GM04503 (cell line): ENCODE data around the gene LILRA1.
"Not testable (repeated sequence)": the region's sequence is repeated elsewhere in the genome, so short reads cannot be mapped to it uniquely, and the experiment has no call there.

Source experiments
- DNase-seq: peaks from one replicate; pipeline ENCODE4 v3.0.0-alpha.2; 2012; ENCODE audit warnings: low read depth

Gene LILRA1

DNA sequence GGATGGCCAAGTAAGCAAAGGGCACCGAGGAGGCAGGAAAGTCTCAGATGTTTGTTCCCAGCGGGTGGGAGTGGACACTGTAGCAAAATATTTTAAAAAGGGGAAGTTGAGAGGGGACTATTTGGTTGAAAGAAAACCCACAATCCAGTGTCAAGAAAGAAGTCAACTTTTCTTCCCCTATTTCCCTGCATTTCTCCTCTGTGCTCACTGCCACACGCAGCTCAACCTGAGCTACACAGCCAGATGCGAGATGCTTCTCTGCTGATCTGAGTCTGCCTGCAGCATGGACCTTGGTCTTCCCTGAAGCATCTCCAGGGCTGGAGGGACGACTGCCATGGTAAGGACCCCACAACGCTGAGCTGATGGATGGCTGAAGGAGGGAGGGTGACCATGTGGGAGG, at the start of gene LILRA1:
TSS of gene LILRA1 (plus strand) at position 188 of the 400 bp plus-strand sequence. CDS start 613 bp downstream, outside the sequence.
- not testable (repeated sequence) for DNase-seq

DNA sequence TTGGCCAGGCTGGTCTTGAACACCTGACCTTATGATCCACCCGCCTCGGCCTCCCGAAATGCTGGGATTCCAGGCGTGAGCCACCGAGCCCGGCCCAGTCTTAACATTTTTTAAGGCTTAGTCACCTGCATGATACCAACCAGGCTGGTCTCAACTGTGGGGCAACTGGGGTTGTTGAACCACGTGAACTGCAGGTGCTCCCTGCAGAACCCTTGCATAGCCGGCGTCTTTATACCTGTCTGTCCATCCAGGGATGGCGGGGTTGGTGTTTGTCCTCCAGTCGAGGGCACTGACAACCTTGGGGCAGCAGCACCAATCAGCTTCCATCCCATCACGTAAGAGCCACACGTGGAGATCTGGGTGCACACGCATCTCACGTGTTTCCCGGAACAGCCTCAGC, 44.6 kb upstream of the LILRA1 start:
- DNase-seq = no peak

DNA sequence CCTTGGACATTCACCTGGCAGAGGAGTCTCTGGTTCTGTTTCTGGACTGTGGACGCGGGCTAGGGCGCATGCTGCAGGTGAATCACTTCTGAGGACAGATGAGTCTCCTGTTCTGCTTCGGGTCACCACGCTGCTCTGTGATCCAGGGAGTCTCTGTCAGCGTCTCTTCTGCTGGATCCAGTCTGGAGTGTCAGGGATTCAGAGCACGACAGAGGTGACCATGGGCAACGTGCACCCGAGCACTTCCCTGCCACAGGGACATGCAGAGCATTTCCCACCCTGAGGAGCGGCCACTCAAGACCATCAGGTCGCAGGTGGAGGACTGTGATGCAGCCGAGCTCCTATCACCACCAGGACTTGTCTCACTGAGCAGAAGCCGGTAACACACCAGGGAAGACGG, 44.2 kb upstream of the LILRA1 start:
- DNase-seq = no peak

DNA sequence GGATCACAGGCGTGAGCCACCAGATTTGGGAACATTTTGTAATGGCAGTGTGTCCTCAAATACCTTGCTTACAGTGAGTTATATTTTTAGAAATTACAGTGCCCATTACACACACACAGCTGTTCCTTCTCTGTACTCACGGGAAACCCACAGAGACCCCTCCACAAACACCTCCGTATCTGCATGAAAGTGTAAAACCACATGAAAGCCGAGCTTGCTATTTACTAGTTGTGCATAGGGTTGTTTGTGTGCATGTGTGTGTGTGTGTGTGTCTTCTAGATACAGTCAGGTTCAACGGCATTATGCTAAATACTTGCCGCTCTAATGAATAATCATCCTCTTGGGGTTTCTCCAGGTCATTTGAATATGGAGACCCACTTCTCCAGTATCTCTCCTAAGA, 42.1 kb upstream of the LILRA1 start:
- no peak for DNase-seq

DNA sequence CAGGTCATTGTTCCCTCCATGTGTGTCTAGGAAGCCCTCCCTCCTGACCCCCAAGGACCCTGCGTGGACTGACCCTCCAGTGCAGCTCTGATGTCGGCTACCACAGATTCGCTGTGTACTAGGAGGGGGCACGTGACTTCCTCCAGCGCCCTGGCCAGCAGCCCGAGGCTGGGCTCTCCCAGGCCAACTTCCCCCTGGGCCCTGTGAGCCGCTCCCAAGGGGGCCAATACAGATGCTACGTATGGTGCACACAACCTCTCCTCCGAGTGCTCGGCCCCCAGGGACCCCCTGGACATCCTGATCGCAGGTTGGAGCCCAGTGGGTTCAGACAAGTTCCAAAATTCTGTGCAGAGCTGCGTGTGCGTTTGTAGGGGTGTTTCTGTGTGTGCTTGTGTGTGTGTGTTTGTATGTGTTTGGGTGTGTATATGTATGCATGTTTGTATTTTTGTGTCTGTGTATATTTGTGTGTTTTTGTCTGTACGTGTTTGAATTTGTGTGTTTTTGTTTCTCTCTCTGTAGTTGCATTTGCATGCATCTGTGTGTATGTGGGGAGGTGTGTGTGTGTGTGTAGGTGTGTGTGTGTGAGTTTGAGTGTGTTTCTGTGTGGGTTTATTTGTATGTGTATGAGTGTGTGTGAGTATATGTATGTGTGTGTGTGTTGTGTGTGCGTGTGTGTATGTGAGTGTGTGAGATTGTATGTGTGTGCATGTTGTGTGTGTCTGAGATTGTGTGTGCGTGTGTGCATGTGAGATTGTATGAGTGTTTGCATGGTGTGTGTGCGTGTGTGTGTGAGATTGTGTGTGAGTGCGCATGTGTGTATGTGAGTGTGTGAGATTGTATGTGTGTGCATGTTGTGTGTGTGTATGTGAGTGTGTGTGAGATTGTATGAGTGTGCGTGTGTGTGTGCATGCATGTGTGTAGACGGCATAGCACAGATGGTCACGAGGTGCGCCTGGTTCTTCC, 41.2 kb upstream of the LILRA1 start:
- no peak for DNase-seq

DNA sequence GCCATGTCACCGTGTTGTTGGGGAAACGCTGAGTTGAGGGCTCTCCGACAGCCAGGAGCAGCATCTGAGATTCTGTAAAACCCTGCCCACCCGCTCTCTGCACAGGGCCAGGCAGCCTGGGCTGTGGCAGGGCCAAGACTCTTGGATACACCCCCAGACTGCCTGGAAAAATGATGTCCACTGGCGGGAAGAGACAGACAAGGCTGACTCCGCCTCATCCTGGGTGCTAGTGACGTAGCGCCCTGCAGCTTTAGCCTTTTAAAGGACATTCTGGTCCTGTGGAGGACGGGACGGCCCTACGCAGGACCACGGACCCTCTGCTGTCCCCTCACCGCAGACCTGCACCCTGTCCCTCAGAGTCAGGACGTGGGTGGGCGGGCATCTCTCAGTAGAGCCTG, 40.5 kb upstream of the LILRA1 start:
- no peak for DNase-seq

DNA sequence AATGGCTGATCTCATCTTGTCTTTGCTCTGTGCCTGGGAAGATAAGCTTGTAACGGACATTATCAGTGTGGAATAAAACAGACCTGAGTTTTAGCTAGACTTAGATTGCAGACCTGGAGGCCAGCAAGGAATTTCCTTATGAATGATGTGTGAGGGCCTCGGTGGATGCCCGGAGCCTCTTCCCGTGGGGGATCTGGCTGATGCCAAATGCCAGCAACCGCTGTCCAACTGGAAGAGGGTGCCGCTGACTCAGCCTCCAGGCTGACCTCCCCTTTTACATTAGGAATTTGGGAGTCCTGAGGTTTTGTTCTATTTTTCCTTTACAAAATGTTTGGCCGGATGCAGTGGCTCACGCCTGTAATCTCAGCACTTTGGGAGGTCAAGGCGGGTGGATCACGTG, 39.4 kb upstream of the LILRA1 start:
- no peak for DNase-seq

DNA sequence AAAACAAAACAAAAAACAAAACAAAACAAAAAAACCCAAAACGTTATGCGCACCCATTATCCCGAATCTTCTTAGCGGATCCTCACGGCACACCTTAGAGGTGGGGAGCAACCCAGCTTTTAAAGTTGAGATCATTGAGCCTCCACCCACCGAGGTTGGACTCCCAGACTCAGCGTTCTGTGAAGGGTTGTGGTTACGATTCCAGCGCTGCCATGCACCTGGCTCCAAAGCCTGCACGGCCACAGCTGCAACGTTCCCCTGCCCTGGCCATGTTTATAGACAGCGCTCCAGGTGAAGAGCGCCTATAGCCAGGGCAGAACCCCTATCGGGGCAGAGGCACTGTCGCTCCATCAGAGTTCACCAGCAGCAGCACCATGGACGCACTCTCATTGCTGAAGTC, 38.5 kb upstream of the LILRA1 start:
- no peak for DNase-seq

DNA sequence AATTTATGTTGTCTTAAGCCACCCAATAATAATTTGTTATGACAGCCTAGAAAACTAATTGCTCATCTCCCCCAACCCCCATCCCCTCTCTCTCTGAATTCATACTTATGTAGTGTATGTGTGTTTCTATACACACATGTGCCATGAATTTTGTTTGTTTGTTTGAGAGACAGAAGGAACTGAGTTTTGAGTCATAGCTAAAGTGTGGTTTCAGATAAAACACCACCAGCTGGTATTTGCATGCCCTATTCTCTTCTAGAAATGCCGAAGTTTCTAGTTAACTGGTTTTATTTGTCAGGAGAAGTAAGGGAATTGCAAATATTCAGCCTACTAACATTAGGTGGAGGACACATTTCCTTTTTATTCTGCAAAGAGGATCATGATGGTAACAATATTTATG, 37.2 kb upstream of the LILRA1 start:
- no peak for DNase-seq

DNA sequence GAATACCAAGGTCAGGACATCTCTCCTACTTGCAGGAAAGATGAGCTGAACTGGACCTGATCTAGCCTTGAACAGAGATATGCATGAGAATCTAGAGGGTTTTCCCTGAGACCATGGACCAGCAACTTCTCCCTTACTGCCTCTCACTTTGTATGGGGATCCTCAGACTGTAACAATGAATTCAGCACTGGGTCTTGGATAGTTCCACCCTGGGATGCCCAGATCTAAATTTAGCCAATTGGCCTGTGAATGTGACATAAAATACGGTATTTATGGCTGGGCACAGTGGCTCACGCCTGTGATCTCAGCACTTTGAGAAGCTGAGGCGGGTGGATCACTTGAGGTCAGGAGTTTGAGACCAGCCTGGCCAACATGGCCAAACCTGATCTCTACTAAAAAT, 35.1 kb upstream of the LILRA1 start:
- no peak for DNase-seq

DNA sequence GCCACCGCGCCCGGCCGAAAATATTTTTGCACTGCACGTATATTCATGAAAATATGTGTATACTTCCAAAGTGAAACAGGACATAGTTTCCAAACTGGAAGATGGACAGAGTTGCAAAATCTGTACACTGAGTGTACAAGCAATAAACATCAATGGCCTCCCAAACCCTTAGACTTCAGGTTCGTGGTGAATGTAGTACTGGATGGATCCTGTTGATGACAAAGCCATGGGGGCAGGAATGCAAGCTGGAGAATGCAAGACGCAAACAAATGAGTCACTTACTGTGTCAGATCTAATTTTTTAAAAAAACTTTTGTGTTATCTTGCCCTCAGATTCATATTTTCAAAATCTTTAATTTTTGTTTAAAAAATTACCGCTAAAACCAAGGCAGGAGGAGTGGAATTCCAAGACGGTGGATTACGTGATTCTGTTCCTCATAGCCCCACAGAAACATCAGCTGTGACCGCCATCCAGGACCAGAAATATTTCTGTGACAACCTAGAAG, 32.5 kb upstream of the LILRA1 start:
- DNase-seq = no peak

DNA sequence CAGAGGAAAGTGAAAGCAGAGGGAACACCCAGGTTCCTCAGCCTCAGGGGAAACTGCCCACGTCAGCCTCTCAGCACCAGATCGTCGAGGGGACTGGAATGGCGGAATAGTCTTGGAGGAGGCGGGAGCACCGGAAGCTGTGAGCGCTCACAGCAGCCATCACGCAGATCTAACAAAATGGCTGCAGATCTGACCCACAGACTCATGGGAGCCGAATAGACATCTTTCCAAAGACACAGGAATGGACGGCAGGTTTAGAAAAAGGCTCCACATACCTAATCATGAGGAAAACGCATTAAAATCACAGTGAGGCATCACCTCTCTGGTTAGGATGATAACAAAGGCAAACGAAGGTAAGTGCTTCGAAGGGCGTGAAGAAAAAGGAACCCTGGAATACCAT, 31.6 kb upstream of the LILRA1 start:
- no peak for DNase-seq

DNA sequence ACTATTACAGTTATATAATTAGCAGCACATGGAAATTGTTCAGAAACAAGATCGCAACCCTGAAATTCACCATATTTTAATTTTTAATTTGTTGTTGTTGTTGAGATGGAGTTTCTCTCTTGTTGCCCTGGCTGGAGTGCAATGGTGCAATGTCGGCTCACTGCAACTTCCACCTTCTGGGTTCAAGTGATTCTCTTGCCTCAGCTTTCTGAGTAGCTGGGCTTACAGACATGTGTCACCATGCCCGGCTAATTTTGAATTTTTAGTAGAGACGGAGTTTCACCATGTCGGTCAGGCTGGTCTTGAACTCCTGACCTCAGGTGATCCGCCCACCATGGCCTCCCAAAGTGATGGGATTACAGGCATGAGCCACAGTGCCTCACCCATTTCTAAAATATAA, 30.2 kb upstream of the LILRA1 start:
- not testable (repeated sequence) for DNase-seq

DNA sequence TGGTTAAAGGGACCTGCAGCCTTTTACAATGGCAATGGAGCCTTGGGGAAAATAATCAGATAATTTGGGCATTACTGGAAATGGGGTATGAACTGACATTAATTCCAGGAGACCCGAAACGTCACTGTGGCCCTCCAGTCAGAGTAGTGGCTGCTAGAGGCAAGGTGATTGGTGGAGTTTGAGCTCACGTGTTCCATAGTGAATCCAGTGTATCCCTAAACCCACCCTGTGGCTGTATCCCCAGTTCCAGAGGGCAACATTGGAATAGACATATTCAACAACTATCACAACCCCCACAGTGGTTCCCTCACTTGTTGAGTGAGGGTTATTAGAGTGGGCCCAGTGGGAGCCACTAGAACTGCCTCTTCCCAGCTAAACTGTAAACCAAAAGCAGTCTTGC, 23.1 kb upstream of the LILRA1 start:
- no peak for DNase-seq

DNA sequence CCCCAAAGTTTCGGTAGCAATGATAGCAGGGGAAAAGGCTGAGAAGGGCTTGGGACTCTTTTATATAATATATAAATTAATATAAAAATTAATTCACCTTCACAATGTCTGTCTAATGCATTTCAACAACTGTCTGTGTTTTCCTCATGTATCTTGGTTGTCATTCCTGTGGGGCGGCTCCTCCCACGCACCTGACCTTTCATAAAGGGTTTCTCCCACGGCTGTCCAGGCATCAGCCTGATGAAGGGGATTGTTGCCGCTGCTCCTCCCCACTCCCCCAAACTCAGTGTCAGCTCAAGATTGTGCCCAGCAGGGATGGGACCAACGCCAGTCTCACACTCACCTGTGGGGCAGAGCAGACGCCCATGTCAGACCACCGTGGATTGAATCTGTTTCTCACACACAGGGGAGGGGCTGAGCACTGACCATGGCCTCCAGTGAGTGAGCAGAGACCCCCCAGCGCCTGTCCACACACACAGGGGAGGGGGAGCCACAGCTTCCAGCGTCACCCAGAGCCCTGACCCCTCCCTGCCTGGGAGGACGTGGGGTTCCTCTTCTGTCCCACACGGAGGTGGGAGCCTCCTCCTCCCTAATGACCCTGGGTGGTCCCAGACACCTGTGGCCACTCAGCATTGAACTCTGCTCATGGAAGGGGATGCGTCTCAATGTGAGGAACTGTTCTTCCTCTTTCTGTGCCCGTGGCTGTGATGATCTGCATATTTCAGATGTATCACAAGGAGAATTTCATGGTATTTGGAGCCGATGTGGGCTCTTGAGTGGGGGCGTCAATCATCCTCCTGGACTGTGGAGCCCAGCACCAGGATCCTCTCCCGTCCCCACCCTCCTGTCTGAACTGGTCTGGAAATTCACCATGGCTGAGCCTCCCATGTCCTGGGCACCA, 21.5 kb upstream of the LILRA1 start:
- not testable (repeated sequence) for DNase-seq

DNA sequence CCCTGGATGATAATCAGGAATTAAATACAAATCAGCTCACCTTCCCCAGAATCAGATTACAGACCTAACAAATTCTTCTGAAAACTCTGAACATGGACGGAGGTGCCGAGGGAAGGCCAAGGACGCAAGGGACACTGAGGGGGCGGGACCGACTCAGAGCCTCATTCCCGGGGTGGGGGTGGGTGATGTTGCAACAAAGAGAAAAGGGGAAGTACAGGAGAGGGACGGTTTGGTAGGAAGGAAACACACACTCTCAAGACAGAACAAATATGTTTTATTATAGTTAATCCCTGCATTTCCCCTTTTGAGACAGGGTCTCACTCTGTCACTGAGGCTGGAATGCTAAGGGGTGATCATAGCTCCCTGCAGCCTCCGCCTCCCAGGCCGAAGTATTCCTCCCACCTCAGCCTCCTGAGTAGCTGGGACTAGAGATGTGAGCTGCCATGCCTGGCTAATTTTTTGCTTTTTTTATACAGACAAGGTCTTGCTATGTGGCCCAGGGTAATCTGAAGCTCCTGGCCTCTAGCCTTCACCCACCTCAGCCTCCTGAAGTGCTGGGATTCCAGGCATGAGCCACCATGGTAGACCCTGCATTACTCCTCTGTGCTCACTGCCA, 20.6 kb upstream of the LILRA1 start:
- no peak for DNase-seq

DNA sequence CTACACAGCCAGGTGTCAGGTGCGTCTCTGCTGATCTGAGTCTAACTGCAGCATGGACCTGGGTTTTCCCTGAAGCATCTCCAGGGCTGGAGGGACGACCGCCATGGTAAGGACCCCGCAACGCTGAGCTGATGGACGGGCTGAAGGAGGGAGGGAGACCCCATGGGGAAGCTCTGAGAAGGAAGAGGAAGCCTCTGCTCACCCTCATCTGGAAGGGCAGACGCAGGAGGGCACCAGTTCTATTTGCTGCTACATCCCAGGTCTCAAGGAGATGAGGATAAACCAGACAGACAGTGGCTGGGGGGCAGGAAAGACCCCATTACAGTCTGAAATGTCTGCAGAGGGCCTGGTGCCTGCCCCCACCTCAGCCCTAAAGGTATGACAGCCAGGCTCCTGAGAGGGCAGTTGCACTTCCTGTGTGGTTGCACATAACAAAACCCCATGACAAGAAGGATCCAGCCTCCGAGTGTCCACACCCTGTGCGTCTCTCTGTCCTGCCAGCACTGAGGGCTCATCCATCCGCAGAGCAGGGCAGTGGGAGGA, 20.0 kb upstream of the LILRA1 start, which contains the start of gene LILRA2:
TSS of gene LILRA2 (plus strand) at position 461 of the 543 bp plus-strand sequence. CDS start 89 bp downstream, outside the sequence.
- no peak for DNase-seq

DNA sequence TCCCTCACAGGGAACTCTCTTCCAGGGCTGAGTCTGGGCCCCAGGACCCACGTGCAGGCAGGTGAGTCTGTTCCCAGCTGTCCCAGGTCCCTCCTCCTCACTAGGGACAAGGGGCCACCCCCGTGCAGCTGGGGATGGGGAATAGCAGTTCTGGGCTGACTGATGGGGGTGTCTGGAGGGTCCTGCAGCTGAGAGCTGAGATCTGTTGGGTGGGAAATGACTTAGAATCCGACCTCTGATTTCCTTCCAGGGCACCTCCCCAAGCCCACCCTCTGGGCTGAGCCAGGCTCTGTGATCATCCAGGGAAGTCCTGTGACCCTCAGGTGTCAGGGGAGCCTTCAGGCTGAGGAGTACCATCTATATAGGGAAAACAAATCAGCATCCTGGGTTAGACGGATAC, 19.4 kb upstream of the LILRA1 start:
- no peak for DNase-seq

DNA sequence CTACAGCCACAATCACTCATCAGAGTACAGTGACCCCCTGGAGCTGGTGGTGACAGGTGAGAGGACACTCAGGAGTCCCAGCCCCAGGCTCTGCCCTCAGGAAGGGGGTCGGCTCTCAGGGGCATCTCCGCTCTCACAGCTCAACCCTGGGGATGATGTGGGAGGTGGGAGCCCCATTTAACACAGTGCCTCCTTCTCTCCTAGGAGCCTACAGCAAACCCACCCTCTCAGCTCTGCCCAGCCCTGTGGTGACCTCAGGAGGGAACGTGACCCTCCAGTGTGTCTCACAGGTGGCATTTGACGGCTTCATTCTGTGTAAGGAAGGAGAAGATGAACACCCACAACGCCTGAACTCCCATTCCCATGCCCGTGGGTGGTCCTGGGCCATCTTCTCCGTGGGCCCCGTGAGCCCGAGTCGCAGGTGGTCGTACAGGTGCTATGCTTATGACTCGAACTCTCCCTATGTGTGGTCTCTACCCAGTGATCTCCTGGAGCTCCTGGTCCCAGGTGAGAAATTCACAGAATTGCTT, 18.8 kb upstream of the LILRA1 start:
- DNase-seq = no peak

DNA sequence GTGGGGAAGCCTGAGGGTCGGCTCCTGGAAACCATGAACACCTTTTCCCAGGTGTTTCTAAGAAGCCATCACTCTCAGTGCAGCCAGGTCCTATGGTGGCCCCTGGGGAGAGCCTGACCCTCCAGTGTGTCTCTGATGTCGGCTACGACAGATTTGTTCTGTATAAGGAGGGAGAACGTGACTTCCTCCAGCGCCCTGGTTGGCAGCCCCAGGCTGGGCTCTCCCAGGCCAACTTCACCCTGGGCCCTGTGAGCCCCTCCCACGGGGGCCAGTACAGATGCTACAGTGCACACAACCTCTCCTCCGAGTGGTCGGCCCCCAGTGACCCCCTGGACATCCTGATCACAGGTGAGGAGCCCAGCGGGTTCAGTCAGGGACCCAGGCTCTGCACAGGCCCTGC, 18.2 kb upstream of the LILRA1 start:
- DNase-seq = not testable (repeated sequence)

DNA sequence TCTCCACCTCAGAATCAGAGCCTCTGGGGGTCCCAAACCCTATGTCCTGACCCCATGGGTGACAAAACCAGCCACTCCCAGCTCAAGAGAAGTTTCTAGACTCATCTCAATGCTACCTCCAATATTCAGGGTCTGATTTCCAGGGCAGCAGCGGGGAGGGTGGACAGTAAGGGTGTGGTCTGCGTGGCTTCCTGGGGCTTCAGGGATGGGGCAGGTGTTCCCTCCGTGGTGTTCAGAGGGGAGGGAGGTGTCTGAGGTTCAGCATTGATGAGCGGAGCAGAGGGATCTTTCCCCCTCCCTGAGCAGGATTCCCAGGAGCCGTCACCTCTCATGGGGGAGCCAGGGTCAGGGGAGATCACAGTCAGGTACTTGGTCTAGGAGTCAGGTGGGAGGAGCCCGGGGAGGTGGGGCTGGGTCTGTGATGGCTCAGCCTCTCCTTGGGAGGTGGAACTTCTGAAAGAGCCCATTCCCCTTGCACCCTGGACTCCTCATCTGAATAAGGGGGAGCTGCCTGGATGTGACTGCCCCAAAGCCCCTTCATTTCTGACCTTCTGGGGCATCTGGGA, 16.9 kb upstream of the LILRA1 start:
- no peak for DNase-seq
